Pancreas (tissue), 10 donors: ENCODE data around the gene TENT5C. TPM values are rescaled to one million over a fixed set of nuclear protein-coding genes. Genes with fewer than 3 reads are reported as not detected.

Experiments used
- ATAC-seq, 4 donors: fragments of 200-7000 bp; cut with Tn5 transposase; one replicate each; pipeline versions ENCODE4 v1.8.0 to v1.9.1; 2020; ENCODE audit warnings: mild to moderate bottlenecking in 4 of 4, moderate library complexity in 4 of 4
- DNase-seq, 6 donors: peaks; one replicate each; pipeline ENCODE4 v3.0.0-alpha.2; 2020
- FAIRE-seq: peaks from 2 replicates; lab custom pipeline; 2012; peaks lifted over from hg19 to GRCh38; lab: Jason Lieb, UNC
- H3K27ac ChIP-seq, 4 donors: fragments of 200-600 bp; sonication (generic); 1 replicate in 3 of 4; 2 replicates in 1 of 4; pipeline versions ENCODE4 v1.5.0 to v1.8.0; 2020
- H3K27me3 ChIP-seq, 4 donors: fragments of 200-600 bp; one replicate each; pipeline ENCODE4 v1.8.0; 2021
- H3K36me3 ChIP-seq, 3 donors: fragments of 200-600 bp; sonication (generic) in 1 of 3; one replicate each; pipeline versions ENCODE4 v1.5.0 to v1.8.0; 2020 to 2021
- H3K4me1 ChIP-seq, 3 donors: fragments of 200-600 bp; one replicate each; pipeline ENCODE4 v1.8.0; 2021
- H3K4me3 ChIP-seq, 4 donors: fragments of 200-600 bp; sonication (generic) in 2 of 4; one replicate each; pipeline versions ENCODE4 v1.5.0 to v1.8.0; 2020 to 2021
- H3K9me3 ChIP-seq, 4 donors: fragments of 200-600 bp; one replicate each; pipeline ENCODE4 v1.8.0; 2021
- CTCF ChIP-seq, 4 donors: fragments of 200-600 bp; sonication (generic) in 3 of 4; IDR thresholded peaks; one replicate each; pipeline versions ENCODE4 v1.5.0 to v1.8.0; 2021; ENCODE audit warnings: antibody characterized with exemption in 4 of 4
- WGBS, 2 donors: extraction: QIAGEN DNeasy Blood & Tissue Kit; methylation state at CpG; one replicate each; pipeline ENCODE4 v1.1.7; 2013; 5-methylcytosine and 5-hydroxymethylcytosine counted together
- intact Hi-C, 3 donors: fragments of 100-400 bp; cut with DNase I; formaldehyde crosslinking; loops; one replicate each; pipeline versions ENCODE4 v1.11.1 to v1.14.2; 2022
- polyA plus RNA-seq, 2 donors: library from polyadenylated mRNA; stranded (reverse); fragments of 200-250 nt; gene quantifications; one replicate each; pipeline ENCODE4 v1.2.3, GENCODE V29; 2013
- total RNA-seq, 6 donors: library from RNA; stranded (reverse); fragmentation: NEBNext Ultra II Directional in 4 of 6; extraction: Animal tissue kit (Norgen Biotek cat#: 25700) in 4 of 6; gene quantifications; one replicate each; pipeline versions ENCODE4 v1.2.1 to v1.2.4, GENCODE V29; 2021 to 2023
- donor health status: healthy with polysubstance abuse.
- donor health status: DM: no; HTN: no; CAD: no; lungs with moderate emphysema.
- donor health status: DM: no; HTN: no; CAD: no.
- donor health status: control.
- donor health status: control.
- donor health status: Bipolar disorder and iron deficiency.
- donor health status: DM: yes; HTN: yes; CAD: no.
- donor health status: DM: no; HTN: no; CAD: no.
- donor health status: DM: no; HTN: no; CAD: no.
- donor health status: DM: yes; HTN: yes; CAD: no.

Gene TENT5C
- total and polyA plus RNA-seq, 8 donors: 6.7 to 68.1 (median 31.5) TPM

- FAIRE-seq (no peak), ATAC-seq (no peak), DNase-seq (no peak)
- intact Hi-C loops: no loop called here
- 75 to 78% methylated on average over 3 of the region's 3 CpGs for WGBS, 2 donors
- Histone ChIP-seq H3K4me1 (peaks cover 6 to 18% (median 7%) of the 10 kb centered on the region in 3 donors), H3K36me3 (no peaks in the 10 kb centered on the region), H3K27me3 (no peaks in the 10 kb centered on the region), H3K27ac (no peak overlapping the region), H3K9me3 (no peaks in the 10 kb centered on the region), H3K4me3 (no peak overlapping the region)
- no peak for TF ChIP-seq CTCF (IDR thresholded peaks at IDR 0.05)
These were observed 45.9 kb upstream of the TENT5C start for GRCh38 chr1:117559985-117560384.

DNA sequence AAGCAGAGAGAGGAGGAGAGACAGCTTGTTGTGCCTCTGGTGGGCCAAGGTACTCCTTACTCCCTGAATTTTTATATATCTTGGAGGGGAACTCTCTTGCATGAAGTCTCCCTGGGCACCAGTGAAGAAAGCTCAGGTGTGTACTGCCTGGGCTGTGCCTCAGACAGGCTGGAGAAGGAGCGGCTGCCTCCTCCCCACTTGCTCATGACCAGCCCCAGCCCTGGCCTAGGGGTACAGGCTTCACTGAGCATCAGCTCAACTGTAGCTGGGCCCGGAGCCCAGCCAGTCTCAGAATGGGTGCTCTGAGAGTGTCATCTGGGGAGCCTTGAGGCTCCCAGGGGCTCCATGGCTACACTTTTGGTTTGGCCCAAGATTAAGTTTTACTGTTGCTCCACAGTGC lies 44.8 kb upstream of the TENT5C start:
- Histone ChIP-seq H3K9me3 (no peaks in the 10 kb centered on the region), H3K36me3 (no peaks in the 10 kb centered on the region), H3K4me1 (peaks cover 6 to 20% (median 7%) of the 10 kb centered on the region in 3 donors), H3K27me3 (no peaks in the 10 kb centered on the region), H3K4me3 (no peak overlapping the region), H3K27ac (no peak overlapping the region)
- FAIRE-seq (no peak), ATAC-seq (no peak), DNase-seq (peak in 1 of 6 donors; percentile 53)
- no peak for TF ChIP-seq CTCF (IDR thresholded peaks at IDR 0.05)
- 96 to 100% methylated on average over 2 of the region's 2 CpGs for WGBS, 2 donors
- intact Hi-C loops: no loop called here

GRCh38 chr1:117561551-117561950 lies 44.3 kb upstream of the TENT5C start:
- DNase-seq: peak in 1 of 6 donors; percentile 16
- no peak for FAIRE-seq
- no peaks in the 10 kb centered on the region for H3K9me3 ChIP-seq
- no peak for TF ChIP-seq CTCF (IDR thresholded peaks at IDR 0.05)
- H3K4me3 ChIP-seq: no peak overlapping the region
- no peaks in the 10 kb centered on the region for H3K27me3 ChIP-seq
- H3K36me3 ChIP-seq: no peaks in the 10 kb centered on the region
- H3K4me1 ChIP-seq: peaks cover 6 to 20% (median 7%) of the 10 kb centered on the region in 3 donors
- intact Hi-C loops: no loop called here
- WGBS, 2 donors: 93 to 95% methylated on average over 2 of the region's 2 CpGs
- no peak for ATAC-seq
- H3K27ac ChIP-seq: no peak overlapping the region

GRCh38 chr1:117562581-117563491 lies 43.0 kb upstream of the TENT5C start:
- H3K4me1 ChIP-seq: peaks cover 6 to 20% (median 7%) of the 10 kb centered on the region in 3 donors
- H3K27ac ChIP-seq: peak overlapping the region; percentile 31 to 67 (median 58)
- H3K36me3 ChIP-seq: no peaks in the 10 kb centered on the region
- intact Hi-C loops: no loop called here
- 40 to 43% methylated on average over 9 of the region's 9 CpGs for WGBS, 2 donors
- no peaks in the 10 kb centered on the region for H3K9me3 ChIP-seq
- ATAC-seq: peak; percentile 59 to 82 (median 76)
- H3K4me3 ChIP-seq: no peak overlapping the region
- no peak for TF ChIP-seq CTCF (IDR thresholded peaks at IDR 0.05)
- peak in 5 of 6 donors; percentile 51 to 68 (median 60) for DNase-seq
- H3K27me3 ChIP-seq: no peaks in the 10 kb centered on the region
- no peak for FAIRE-seq

GRCh38 chr1:117563492-117563875 lies 42.4 kb upstream of the TENT5C start:
- FAIRE-seq: no peak
- H3K36me3 ChIP-seq: no peaks in the 10 kb centered on the region
- intact Hi-C loops: no loop called here
- H3K4me1 ChIP-seq: peaks cover 6 to 20% (median 7%) of the 10 kb centered on the region in 3 donors
- no peak for ATAC-seq
- H3K4me3 ChIP-seq: no peak overlapping the region
- TF ChIP-seq CTCF (IDR thresholded peaks at IDR 0.05): no peak
- H3K9me3 ChIP-seq: no peaks in the 10 kb centered on the region
- WGBS, 2 donors: 84 to 87% methylated on average over 4 of the region's 4 CpGs
- peak overlapping the region in 2 of 4 donors; percentile 60 to 67 for H3K27ac ChIP-seq
- DNase-seq: no peak
- no peaks in the 10 kb centered on the region for H3K27me3 ChIP-seq
